Measurements from ENCODE around the gene LRRC17. TPM values are rescaled to one million over a fixed set of nuclear protein-coding genes. Genes with fewer than 3 reads are reported as not detected.

Gene LRRC17
- total RNA-seq, 1 donor, result 0.10 TPM

DNA sequence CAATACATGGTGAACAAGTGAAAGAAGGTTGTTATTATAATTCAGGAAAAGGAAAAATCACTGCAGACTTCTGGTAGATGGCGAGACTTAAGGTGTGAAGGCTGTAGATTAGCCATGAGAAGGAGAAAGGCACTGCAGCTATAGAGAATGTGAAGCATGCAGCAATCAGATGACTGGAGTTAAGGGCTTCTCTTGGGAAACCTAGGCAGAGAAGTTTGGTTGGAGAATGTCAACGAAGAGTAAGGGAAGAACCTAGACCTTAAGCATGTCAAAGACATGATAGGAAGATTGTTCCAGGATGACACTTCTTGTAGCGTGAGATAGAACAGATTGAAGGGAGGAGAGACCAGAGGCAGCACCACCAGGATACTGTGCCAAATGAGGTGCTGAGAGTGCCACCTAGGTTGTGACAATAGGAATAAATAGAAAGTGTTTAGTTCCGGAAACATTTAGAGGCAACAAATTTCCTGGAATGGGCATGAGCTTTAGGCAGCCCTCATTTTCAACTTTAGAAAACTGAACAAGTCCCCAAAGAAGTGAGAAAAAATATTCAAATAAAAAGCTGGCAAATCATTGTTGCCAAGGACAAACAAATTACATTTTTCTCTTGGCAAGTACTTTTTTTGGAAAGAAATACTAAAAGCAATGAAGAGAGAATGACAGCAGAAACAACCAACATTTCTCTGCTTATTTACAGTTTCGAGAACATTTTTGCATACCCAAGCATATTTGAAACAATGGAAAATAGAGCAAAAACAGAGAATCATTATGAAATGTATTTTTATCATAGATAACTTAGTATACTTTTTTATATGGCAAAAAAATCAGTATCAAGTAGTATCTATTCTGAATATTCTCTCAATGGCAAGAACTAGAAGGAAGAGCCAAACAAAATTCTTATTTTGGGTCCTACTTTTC is 4.9 kb downstream of the LRRC17 start:
- Histone ChIP-seq H3K4me1 (ENCODE audit: insufficient read depth, low read length) (peaks cover 4% of the 10 kb centered on the region), H3K9me3 (ENCODE audit: low read depth, low read length) (no peaks in the 10 kb centered on the region), H3K27me3 (ENCODE audit: insufficient read depth, low read length) (no peaks in the 10 kb centered on the region), H3K4me3 (ENCODE audit: low read length) (no peak overlapping the region)

- no peaks in the 10 kb centered on the region for H3K27me3 ChIP-seq (ENCODE audit: insufficient read depth, low read length)
- no peaks in the 10 kb centered on the region for H3K4me1 ChIP-seq (ENCODE audit: insufficient read depth, low read length)
- H3K9me3 ChIP-seq (ENCODE audit: low read depth, low read length), result no peaks in the 10 kb centered on the region
- H3K4me3 ChIP-seq (ENCODE audit: low read length), result no peak overlapping the region
Observed at GRCh38 chr7:102918845-102919244, 6.0 kb downstream of the LRRC17 start.

GRCh38 chr7:102925976-102926782 is 13.4 kb downstream of the LRRC17 start:
- Histone ChIP-seq H3K9me3 (ENCODE audit: low read depth, low read length) (no peaks in the 10 kb centered on the region), H3K27me3 (ENCODE audit: insufficient read depth, low read length) (no peaks in the 10 kb centered on the region), H3K4me1 (ENCODE audit: insufficient read depth, low read length) (no peaks in the 10 kb centered on the region), H3K4me3 (ENCODE audit: low read length) (no peak overlapping the region)

- no peaks in the 10 kb centered on the region for H3K9me3 ChIP-seq (ENCODE audit: low read depth, low read length)
- H3K4me1 ChIP-seq (ENCODE audit: insufficient read depth, low read length), result no peaks in the 10 kb centered on the region
- H3K4me3 ChIP-seq (ENCODE audit: low read length), result no peak overlapping the region
- H3K27me3 ChIP-seq (ENCODE audit: insufficient read depth, low read length), result no peaks in the 10 kb centered on the region
Observed at GRCh38 chr7:102926783-102927140, 14.0 kb downstream of the LRRC17 start.

- Histone ChIP-seq H3K4me1 (ENCODE audit: insufficient read depth, low read length) (no peaks in the 10 kb centered on the region), H3K9me3 (ENCODE audit: low read depth, low read length) (no peaks in the 10 kb centered on the region), H3K4me3 (ENCODE audit: low read length) (no peak overlapping the region), H3K27me3 (ENCODE audit: insufficient read depth, low read length) (no peaks in the 10 kb centered on the region)
Observed at GRCh38 chr7:102927312-102927933, 14.6 kb downstream of the LRRC17 start.

GRCh38 chr7:102931757-102932156 is 19.0 kb downstream of the LRRC17 start:
- H3K4me3 ChIP-seq (ENCODE audit: low read length), result no peak overlapping the region
- H3K4me1 ChIP-seq (ENCODE audit: insufficient read depth, low read length), result peaks cover 6% of the 10 kb centered on the region
- no peaks in the 10 kb centered on the region for H3K9me3 ChIP-seq (ENCODE audit: low read depth, low read length)
- no peaks in the 10 kb centered on the region for H3K27me3 ChIP-seq (ENCODE audit: insufficient read depth, low read length)

- Histone ChIP-seq H3K9me3 (ENCODE audit: low read depth, low read length) (no peaks in the 10 kb centered on the region), H3K4me1 (ENCODE audit: insufficient read depth, low read length) (peaks cover 6% of the 10 kb centered on the region), H3K27me3 (ENCODE audit: insufficient read depth, low read length) (no peaks in the 10 kb centered on the region), H3K4me3 (ENCODE audit: low read length) (no peak overlapping the region)
Observed at GRCh38 chr7:102933763-102934162, 21.0 kb downstream of the LRRC17 start.

DNA sequence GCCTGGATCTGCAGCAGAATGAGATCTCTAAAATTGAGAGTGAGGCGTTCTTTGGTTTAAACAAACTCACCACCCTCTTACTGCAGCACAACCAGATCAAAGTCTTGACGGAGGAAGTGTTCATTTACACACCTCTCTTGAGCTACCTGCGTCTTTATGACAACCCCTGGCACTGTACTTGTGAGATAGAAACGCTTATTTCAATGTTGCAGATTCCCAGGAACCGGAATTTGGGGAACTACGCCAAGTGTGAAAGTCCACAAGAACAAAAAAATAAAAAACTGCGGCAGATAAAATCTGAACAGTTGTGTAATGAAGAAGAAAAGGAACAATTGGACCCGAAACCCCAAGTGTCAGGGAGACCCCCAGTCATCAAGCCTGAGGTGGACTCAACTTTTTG is 21.4 kb downstream of the LRRC17 start:
- H3K4me3 ChIP-seq (ENCODE audit: low read length), result no peak overlapping the region
- H3K4me1 ChIP-seq (ENCODE audit: insufficient read depth, low read length), result peaks cover 6% of the 10 kb centered on the region

DNA sequence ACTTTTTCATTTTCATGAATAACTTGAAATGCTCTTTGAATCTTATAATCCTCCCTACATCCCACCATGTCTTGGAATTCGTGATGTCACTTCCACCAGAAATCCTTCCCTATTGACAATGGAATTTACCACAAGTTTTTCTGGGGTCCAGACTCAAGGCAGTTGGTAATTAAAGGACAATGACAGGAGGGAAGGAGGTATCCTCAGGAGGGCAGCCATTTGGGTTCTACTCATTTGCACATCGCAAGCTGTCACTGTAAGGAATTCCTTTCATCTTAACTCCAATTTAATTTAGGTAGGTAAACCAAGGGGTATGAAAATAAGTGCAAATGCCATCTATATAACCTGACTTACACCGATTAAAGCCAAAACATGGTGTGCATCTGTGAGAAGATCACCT is 21.9 kb downstream of the LRRC17 start:
- Histone ChIP-seq H3K4me3 (ENCODE audit: low read length) (no peak overlapping the region), H3K27me3 (ENCODE audit: insufficient read depth, low read length) (no peaks in the 10 kb centered on the region), H3K4me1 (ENCODE audit: insufficient read depth, low read length) (peaks cover 6% of the 10 kb centered on the region), H3K9me3 (ENCODE audit: low read depth, low read length) (no peaks in the 10 kb centered on the region)

More for the DNA sequence above, 21.4 kb downstream of the LRRC17 start:
- no peaks in the 10 kb centered on the region for H3K27me3 ChIP-seq (ENCODE audit: insufficient read depth, low read length)
- no peaks in the 10 kb centered on the region for H3K9me3 ChIP-seq (ENCODE audit: low read depth, low read length)

GRCh38 chr7:102935450-102936115 is 22.8 kb downstream of the LRRC17 start:
- Histone ChIP-seq H3K9me3 (ENCODE audit: low read depth, low read length) (no peaks in the 10 kb centered on the region), H3K4me3 (ENCODE audit: low read length) (no peak overlapping the region), H3K4me1 (ENCODE audit: insufficient read depth, low read length) (peaks cover 6% of the 10 kb centered on the region), H3K27me3 (ENCODE audit: insufficient read depth, low read length) (no peaks in the 10 kb centered on the region)

DNA sequence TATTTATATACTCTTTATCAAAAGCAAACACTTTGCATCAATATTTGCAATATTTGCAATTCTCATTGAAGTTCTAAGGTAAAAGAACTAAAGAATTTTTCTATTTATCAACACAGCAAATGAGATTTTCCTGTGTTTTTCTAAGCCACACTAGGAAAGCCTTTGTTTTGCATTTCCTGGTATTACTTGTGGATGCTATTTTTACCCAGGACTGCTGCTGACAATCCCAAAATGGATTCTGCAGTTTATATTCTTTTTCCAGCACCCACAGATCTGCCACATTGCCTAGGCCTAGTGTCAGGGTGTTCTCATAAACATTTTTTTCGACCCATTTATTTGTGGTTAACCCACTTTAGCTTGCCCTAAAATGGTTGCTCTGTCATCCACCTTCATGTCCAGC is 25.9 kb downstream of the LRRC17 start:
- Histone ChIP-seq H3K27me3 (ENCODE audit: insufficient read depth, low read length) (no peaks in the 10 kb centered on the region), H3K4me1 (ENCODE audit: insufficient read depth, low read length) (peaks cover 6% of the 10 kb centered on the region), H3K9me3 (ENCODE audit: low read depth, low read length) (no peaks in the 10 kb centered on the region), H3K4me3 (ENCODE audit: low read length) (no peak overlapping the region)

DNA sequence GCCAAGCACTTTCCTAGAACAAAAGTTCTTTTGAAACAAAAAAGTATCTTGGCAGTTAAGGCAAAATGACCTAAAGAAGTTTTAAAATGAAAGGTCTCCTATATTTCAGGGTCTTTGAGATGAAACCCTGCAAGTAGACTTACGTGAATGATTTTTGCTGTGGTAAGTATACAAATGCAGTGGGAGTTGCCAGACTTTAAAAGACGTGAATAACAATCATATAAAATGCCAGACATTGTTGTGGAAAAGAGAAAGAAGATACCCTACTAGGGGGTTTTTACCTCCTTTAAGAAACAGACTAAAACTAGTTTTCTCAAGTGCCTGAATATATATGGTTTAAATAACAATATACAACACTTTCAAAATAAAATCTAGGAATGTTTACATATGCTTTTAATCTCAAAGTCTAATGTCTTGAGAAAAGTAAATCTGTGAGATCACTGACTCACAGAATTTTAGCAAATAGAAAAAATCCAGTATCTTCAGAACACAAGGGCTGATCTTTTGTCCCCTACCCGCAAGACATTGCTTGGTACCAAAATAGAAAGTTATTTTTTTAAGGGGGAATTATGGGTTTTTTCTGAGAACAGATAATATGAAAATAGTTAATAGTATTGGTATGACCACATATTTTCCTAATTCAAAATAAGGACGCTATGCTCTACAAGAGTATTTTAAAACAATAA is 29.5 kb downstream of the LRRC17 start:
- Histone ChIP-seq H3K9me3 (ENCODE audit: low read depth, low read length) (no peaks in the 10 kb centered on the region), H3K27me3 (ENCODE audit: insufficient read depth, low read length) (no peaks in the 10 kb centered on the region), H3K4me1 (ENCODE audit: insufficient read depth, low read length) (no peaks in the 10 kb centered on the region), H3K4me3 (ENCODE audit: low read length) (no peak overlapping the region)

DNA sequence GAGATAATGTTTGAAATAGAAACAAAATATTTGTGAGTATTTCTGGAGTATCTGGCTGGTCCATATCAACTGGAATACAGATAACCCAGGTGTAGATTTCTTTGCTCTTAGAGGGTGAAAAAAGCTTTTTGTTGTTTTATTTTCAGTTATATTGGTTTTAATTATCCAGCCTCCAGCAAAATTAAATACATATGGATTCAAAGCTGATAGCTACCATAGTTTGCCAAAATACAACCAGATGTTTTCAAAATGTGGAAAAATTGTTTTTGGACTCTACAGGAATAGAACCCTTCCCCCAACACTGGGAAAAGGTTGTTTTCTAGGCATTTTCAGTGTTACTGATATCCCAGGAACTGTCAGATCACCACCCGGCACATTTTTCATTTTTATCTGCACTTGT is 30.1 kb downstream of the LRRC17 start:
- H3K4me3 ChIP-seq (ENCODE audit: low read length), result no peak overlapping the region
- H3K4me1 ChIP-seq (ENCODE audit: insufficient read depth, low read length), result no peaks in the 10 kb centered on the region
- H3K9me3 ChIP-seq (ENCODE audit: low read depth, low read length), result no peaks in the 10 kb centered on the region
- no peaks in the 10 kb centered on the region for H3K27me3 ChIP-seq (ENCODE audit: insufficient read depth, low read length)

GRCh38 chr7:102943423-102944169 is 30.8 kb downstream of the LRRC17 start:
- no peak overlapping the region for H3K4me3 ChIP-seq (ENCODE audit: low read length)
- no peaks in the 10 kb centered on the region for H3K9me3 ChIP-seq (ENCODE audit: low read depth, low read length)
- no peaks in the 10 kb centered on the region for H3K27me3 ChIP-seq (ENCODE audit: insufficient read depth, low read length)
- no peaks in the 10 kb centered on the region for H3K4me1 ChIP-seq (ENCODE audit: insufficient read depth, low read length)

Data from mononuclear cell (primary cell).